Endothelial cell of umbilical vein (primary cell): ENCODE measurements around the gene TMCC3.

ENCODE experiments used
- CTCF ChIP-seq, 2 donors: IDR thresholded peaks; 1 replicate in 1 of 2; 2 replicates in 1 of 2; pipeline ENCODE4 v1.5.1; 2011; ENCODE audit warnings: low read length in 2 of 2, mild to moderate bottlenecking in 2 of 2, moderate library complexity in 2 of 2, control low read depth in 1 of 2, inconsistent platforms in 1 of 2, low read depth in 1 of 2; ENCODE audit not compliant: insufficient read depth in 1 of 2; ENCODE audit errors: extremely low read depth in 1 of 2
- EZH2 ChIP-seq: IDR thresholded peaks from 2 replicates; pipeline ENCODE4 v1.6.1; 2012; ENCODE audit warnings: borderline replicate concordance, low read depth, mild to moderate bottlenecking, moderate library complexity, low read length, inconsistent platforms; ENCODE audit not compliant: severe bottlenecking
- FOS ChIP-seq: IDR thresholded peaks from 2 replicates; pipeline ENCODE4 v1.6.1; 2011; ENCODE audit warnings: mild to moderate bottlenecking, low read length, moderate library complexity, borderline replicate concordance; ENCODE audit not compliant: insufficient read depth
- GATA2 ChIP-seq: IDR thresholded peaks from 2 replicates; pipeline ENCODE4 v1.7.0; 2011; ENCODE audit warnings: low read depth, mild to moderate bottlenecking, moderate library complexity, mixed read lengths, low read length; ENCODE audit not compliant: insufficient read length, insufficient read depth
- JUN ChIP-seq: IDR thresholded peaks from 2 replicates; pipeline ENCODE4 v1.6.1; 2011; ENCODE audit warnings: borderline replicate concordance, low read depth; ENCODE audit not compliant: insufficient read length, insufficient read depth
- MYC ChIP-seq: IDR thresholded peaks from one replicate; pipeline ENCODE4 v1.6.1; 2011; ENCODE audit warnings: mild to moderate bottlenecking, low read depth, low read length
- POLR2A ChIP-seq: IDR thresholded peaks from 2 replicates; pipeline ENCODE4 v1.6.1; 2012; ENCODE audit warnings: low read depth, mild to moderate bottlenecking, control low read depth, low read length
- POLR2AphosphoS5 ChIP-seq: IDR thresholded peaks from 2 replicates; pipeline ENCODE4 v1.6.1; 2012; ENCODE audit warnings: low read depth, mild to moderate bottlenecking, control low read depth, low read length, moderate library complexity; ENCODE audit not compliant: insufficient read depth
- TF ChIP-seq, protein P1 (sequence below): IDR thresholded peaks from 2 replicates; pipeline ENCODE4 v1.6.1; 2011; ENCODE audit not compliant: insufficient read depth, insufficient read length

GRCh38 chr12:94670898-94671297 lies 20.5 kb upstream of the TMCC3 start:
- no peak for TF ChIP-seq CTCF (IDR thresholded peaks at IDR 0.05; ENCODE audit: extremely low read depth in 1 of 2, insufficient read depth in 1 of 2, low read depth in 1 of 2, low read length in 2 of 2)
- TF ChIP-seq, protein P1, sequence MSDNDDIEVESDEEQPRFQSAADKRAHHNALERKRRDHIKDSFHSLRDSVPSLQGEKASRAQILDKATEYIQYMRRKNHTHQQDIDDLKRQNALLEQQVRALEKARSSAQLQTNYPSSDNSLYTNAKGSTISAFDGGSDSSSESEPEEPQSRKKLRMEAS = no peak
- TF ChIP-seq EZH2 = no peak
- no peak for TF ChIP-seq POLR2A
- TF ChIP-seq JUN = no peak
- TF ChIP-seq POLR2AphosphoS5 = no peak
- TF ChIP-seq GATA2 = no peak
- TF ChIP-seq MYC = no peak
- no peak for TF ChIP-seq FOS
